Islet of Langerhans (tissue), 1 donor: ENCODE data around the gene ACAP3.

Source experiments
- FAIRE-seq: peaks from one replicate; lab custom pipeline; 2011; peaks lifted over from hg19 to GRCh38; lab: Jason Lieb, UNC

The ACAP3 gene

GRCh38 chr1:1343811-1344421 lies 36.2 kb upstream of the ACAP3 start:
- FAIRE-seq, result no peak

GRCh38 chr1:1342584-1343115 lies 34.9 kb upstream of the ACAP3 start:
- no peak for FAIRE-seq

DNA sequence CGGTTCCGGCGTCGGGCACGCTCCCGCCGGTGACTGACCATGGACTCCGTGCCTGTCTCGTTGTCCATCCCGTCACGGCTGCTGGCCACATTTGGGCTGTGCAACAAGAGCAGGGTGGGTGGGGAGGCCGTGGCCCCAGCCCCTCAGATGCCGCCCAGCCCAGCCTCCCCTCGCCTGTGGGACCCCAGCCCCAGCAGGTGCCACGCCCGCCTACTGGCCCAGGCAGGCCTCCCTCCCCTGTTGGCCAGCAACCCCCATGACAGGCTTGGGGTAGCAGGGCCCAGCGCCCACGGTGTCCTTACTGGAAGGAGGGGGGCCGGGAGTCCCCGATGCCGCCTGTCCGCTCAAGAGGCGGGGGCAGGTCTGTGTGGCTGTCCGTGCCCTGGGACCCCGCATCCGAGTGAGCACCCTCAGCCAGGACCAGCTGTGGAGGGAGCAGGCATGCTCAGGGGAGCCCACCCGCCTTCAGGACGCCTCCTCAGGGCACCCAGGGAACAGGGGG lies 34.4 kb upstream of the ACAP3 start:
- FAIRE-seq, result no peak

DNA sequence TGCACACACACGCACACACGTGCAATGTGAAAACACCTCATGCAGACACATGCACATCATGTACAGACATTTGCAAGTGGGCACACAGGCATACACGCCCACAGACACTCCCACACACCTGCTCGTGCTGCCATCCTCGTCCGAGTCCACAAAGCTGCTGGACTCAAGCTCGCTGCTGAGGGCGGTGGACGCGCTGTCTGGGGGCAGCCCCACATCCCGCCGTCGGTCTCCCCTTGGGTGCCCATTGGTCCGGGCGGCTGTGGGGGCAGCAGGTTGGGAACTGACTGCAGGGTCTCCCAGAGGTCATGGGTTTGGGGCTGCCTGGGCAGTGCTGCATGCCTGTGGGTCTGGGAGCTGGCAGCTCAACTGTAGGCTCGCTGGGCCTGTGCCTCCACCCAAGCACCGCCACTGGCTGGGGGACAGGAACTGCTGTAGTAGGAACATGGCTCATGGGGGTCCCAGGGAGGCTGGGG lies 33.9 kb upstream of the ACAP3 start:
- FAIRE-seq, result no peak

DNA sequence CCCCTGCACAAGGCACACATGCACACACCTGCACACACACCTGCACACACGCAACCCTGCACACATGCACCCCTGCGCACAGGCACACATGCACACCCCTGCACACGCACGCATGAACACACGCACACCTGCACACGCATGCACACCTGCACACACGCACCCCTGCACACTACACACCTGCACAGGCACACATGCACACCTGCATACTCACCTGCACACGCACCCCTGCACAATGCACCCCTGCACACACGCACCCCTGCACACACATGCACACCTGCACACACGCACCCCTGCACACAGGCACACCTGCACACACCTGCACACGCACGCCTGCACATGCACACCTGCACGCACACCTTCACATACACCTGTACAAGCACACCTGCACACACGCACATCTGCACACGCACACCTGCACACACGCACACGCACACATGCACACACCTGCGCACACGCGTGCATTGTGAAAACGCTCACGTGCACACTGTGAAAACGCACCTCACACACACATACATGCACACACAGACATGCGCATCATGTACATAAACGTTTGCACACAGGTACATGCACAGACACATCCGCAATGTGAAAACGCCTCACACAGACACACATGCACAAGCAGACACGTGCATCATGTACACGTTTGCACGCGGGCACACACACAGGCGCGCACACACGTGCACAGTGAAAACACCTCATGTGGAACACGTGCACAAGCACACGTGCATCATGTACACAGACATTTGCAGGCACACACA lies 33.2 kb upstream of the ACAP3 start:
- no peak for FAIRE-seq

- no peak for FAIRE-seq
Measured at GRCh38 chr1:1340185-1340584, 32.5 kb upstream of the ACAP3 start.

DNA sequence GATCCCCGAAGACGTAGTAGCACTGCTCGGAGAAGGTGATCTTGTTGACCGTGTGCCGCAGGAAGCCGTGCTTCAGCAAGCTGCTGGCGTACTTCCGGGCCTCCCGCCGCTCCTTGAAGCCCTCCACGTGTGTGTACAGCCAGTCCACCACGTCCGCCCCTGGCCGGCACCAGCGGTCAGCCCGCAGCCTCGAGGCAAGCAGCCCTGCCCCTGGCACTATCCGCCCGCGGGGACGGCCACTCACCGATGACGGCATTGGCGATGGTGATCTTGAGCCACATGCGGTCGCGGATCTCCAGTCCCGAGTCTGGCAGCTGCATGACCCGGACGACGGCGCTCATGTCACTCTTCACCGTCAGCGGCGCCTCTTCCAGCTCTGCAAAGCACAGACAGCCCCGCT lies 30.5 kb upstream of the ACAP3 start:
- FAIRE-seq, result no peak

- FAIRE-seq, result no peak
Measured at GRCh38 chr1:1337793-1338147, 30.0 kb upstream of the ACAP3 start.

DNA sequence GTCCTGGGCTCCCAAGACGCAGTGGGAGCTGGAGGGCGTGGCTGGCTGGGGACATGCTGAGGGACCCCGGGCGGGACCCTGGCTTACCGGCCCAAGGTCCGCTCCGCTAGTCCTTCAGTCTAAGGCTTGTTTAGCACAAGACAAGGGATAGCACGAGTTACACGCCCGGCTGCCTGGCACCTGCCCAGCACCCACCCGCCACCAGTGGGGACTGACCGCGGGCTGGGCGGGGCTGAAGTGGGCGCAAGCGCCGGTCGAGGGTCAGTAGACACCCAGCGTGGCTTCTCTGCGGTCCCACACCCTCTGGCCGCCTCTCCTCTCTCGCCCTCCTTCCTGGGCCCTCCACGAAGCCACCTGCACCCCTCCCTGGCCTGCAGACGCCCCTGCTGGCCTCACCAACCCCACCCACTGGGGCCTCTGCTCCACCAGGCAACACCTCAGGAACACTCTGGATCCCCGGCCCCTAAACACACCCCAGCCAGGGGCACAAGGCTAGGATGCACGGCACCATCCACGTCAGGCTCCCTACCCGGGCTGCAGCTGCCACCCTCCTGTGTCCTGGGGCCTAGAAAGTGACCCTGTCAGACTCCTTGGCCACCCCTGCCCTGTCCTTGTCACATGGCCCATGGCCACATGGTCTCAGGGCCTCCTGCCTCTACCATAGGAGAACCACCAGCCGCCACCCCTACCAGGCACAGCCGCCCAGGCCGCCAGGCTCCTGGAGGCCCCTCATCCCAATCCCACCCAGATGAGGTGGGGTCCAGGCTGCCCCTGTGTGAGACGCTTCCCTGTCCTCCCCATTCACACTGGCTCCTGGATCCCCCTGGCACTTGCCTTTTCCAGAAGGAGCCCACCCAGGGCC lies 29.4 kb upstream of the ACAP3 start:
- FAIRE-seq, result no peak

DNA sequence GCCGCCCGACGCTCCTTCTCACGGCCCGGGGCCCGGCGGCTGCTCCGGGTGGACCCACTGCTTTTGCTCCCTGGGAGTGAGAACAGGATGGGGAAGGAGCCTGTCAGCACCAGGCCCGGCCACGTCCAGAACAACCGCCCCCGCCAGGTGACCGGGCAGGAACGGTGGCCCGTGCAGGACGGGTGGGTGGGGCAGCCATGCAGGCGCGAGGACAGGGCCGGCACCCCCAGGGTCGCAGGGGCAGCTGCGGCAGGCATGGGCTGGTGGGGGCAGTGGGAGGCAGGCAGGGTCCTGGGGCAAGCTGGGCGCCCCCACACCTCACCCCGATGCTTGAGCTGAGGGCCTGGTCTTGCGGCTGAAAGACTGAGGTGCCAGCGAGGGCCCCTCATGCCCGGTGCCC lies 28.7 kb upstream of the ACAP3 start:
- no peak for FAIRE-seq

- no peak for FAIRE-seq
Measured at GRCh38 chr1:1335792-1336248, 28.1 kb upstream of the ACAP3 start.

GRCh38 chr1:1335283-1335682 lies 27.6 kb upstream of the ACAP3 start:
- no peak for FAIRE-seq

DNA sequence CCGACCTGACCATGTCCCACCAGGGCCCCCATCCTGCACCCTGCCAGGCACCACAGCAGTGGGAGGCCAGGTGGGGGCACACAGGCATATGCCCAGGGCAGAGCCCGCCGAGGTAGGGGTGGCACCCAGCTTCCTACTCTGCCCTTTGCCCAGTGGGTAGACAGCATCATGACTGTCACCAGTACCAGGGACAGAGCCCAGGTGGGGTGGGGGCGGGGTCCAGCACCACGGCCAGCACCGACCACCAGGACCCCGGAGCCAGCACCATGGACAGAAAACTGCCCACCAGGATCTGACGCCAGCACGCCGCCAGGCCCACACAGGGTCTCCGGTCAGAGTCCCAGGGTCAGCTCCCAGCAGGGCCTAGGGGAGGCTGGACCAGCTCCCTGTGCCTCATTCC lies 27.1 kb upstream of the ACAP3 start:
- no peak for FAIRE-seq

DNA sequence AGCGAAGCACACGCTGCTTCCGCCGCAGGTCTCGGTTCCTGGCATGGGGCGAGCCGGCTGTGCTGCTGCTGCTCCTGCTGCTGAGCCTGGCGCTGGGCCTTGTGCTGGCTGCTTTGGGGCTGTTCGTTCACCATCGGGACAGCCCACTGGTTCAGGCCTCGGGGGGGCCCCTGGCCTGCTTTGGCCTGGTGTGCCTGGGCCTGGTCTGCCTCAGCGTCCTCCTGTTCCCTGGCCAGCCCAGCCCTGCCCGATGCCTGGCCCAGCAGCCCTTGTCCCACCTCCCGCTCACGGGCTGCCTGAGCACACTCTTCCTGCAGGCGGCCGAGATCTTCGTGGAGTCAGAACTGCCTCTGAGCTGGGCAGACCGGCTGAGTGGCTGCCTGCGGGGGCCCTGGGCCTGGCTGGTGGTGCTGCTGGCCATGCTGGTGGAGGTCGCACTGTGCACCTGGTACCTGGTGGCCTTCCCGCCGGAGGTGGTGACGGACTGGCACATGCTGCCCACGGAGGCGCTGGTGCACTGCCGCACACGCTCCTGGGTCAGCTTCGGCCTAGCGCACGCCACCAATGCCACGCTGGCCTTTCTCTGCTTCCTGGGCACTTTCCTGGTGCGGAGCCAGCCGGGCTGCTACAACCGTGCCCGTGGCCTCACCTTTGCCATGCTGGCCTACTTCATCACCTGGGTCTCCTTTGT lies 26.0 kb upstream of the ACAP3 start:
- FAIRE-seq, result no peak

- no peak for FAIRE-seq
Measured at GRCh38 chr1:1332774-1333480, 25.2 kb upstream of the ACAP3 start.

- no peak for FAIRE-seq
Measured at GRCh38 chr1:1332031-1332755, 24.5 kb upstream of the ACAP3 start.

- no peak for FAIRE-seq
Measured at GRCh38 chr1:1331068-1331965, 23.6 kb upstream of the ACAP3 start, which contains the start of gene TAS1R3. TSS of gene TAS1R3 (plus strand) at chr1:1331280. CDS start at chr1:1331346, 66 bp downstream.

DNA sequence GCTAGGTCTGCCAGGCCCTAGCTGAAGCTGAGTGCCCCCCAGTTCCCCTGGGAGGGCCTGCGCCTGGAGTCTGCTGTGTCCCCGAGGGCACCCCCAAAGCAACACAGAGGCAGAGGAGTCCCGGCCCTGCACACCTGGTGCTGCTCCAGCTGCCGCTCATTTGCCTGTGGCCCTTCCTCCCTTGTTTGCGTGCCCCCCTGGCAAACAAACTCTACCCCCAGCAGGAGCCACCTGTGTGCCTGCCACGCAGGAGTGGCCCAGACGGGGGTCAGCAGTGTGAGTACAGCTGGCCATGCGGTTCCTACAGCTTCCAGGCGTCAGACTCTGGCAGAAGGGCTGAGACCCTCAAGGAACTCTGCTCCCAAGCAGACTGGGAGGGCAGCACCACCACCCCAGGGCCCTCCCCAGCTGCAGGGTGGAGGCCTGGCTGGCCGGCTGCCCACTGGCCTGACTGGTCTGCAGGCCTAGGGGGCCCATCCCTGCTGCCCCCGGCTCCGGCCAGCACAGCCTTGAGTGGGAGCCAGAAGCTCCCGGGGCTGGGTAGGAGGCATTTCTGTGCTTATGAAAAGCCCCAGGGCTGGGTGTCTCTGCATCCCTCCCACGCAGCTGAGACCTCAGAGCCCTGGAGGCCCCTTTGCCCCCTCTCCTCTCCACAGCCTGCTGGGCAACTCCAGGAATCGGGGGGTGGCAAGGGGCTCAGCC lies 22.8 kb upstream of the ACAP3 start:
- FAIRE-seq, result no peak
